CD8-positive, alpha-beta memory T cell (primary cell): ENCODE measurements around the gene SRPK3. TPM values are rescaled to one million over a fixed set of nuclear protein-coding genes. Genes with fewer than 3 reads are reported as not detected.

Source experiments
- CTCF ChIA-PET: fragments of 350-600 bp; sonication (Branson Sonifier 250); formaldehyde crosslinking; loops from one replicate; lab custom pipeline; 2021; ENCODE audit warnings: antibody characterized with exemption; lab: Charles Lee
- POLR2A ChIA-PET: fragments of 350-600 bp; sonication (Branson Sonifier 250); formaldehyde crosslinking; loops from one replicate; lab custom pipeline; 2021; ENCODE audit warnings: antibody characterized with exemption; lab: Charles Lee
- DNase-seq, 5 donors: peaks; one replicate each; pipeline versions ENCODE4 v3.0.0 to v3.0.0-alpha.2; 2020 to 2022; ENCODE audit warnings: mixed read lengths in 1 of 5
- H3K27ac ChIP-seq: one replicate; pipeline ENCODE4 v1.7.0; 2013; ENCODE audit warnings: low read depth, mild to moderate bottlenecking, low read length, moderate library complexity
- H3K27me3 ChIP-seq: 2 replicates; pipeline ENCODE4 v1.7.0; 2013; ENCODE audit warnings: low read length, mild to moderate bottlenecking; ENCODE audit not compliant: insufficient read depth, poor library complexity, severe bottlenecking
- H3K36me3 ChIP-seq: 2 replicates; pipeline ENCODE4 v1.7.0; 2013; ENCODE audit warnings: mild to moderate bottlenecking, low read length, moderate library complexity; ENCODE audit not compliant: insufficient read depth
- H3K4me1 ChIP-seq: 2 replicates; pipeline ENCODE4 v1.7.0; 2013; ENCODE audit warnings: mild to moderate bottlenecking, low read length, moderate library complexity; ENCODE audit not compliant: insufficient read depth
- H3K4me3 ChIP-seq: 2 replicates; pipeline ENCODE4 v1.7.0; 2013; ENCODE audit warnings: mild to moderate bottlenecking, low read length
- H3K9me3 ChIP-seq: 2 replicates; pipeline ENCODE4 v1.7.0; 2013; ENCODE audit warnings: mild to moderate bottlenecking, low read length
- H3K27ac Mint-ChIP-seq, 8 donors: one replicate each; pipeline ENCODE4 v1.8.0; 2020 to 2021; ENCODE audit warnings: mixed read lengths in 8 of 8, mild to moderate bottlenecking in 6 of 8, inconsistent platforms in 3 of 8, moderate library complexity in 3 of 8
- H3K27me3 Mint-ChIP-seq, 2 donors: one replicate each; pipeline ENCODE4 v1.8.0; 2020 to 2021; ENCODE audit warnings: mixed read lengths in 2 of 2, mild to moderate bottlenecking in 1 of 2, moderate library complexity in 1 of 2
- H3K36me3 Mint-ChIP-seq, 3 donors: one replicate each; pipeline ENCODE4 v1.8.0; 2020 to 2021; ENCODE audit warnings: mixed read lengths in 3 of 3, inconsistent platforms in 1 of 3, mild to moderate bottlenecking in 1 of 3
- H3K4me1 Mint-ChIP-seq, 3 donors: one replicate each; pipeline ENCODE4 v1.8.0; 2020 to 2021; ENCODE audit warnings: mixed read lengths in 3 of 3, inconsistent platforms in 1 of 3, mild to moderate bottlenecking in 1 of 3
- H3K4me3 Mint-ChIP-seq, 7 donors: one replicate each; pipeline ENCODE4 v1.8.0; 2020 to 2021; ENCODE audit warnings: mixed read lengths in 7 of 7, mild to moderate bottlenecking in 6 of 7, moderate library complexity in 4 of 7, inconsistent platforms in 2 of 7
- H3K9me3 Mint-ChIP-seq, 5 donors: one replicate each; pipeline ENCODE4 v1.8.0; 2020 to 2022; ENCODE audit warnings: mixed read lengths in 5 of 5, mild to moderate bottlenecking in 3 of 5, moderate library complexity in 2 of 5, inconsistent platforms in 1 of 5
- polyA plus RNA-seq: library from polyadenylated mRNA; unstranded; fragments of 300-500 nt; fragmentation: Illumina TruSeq; gene quantifications from one replicate; pipeline ENCODE4 v1.2.3, GENCODE V29; 2021
- total RNA-seq, 2 experiments: library from RNA; stranded (reverse); gene quantifications; one replicate each; pipeline ENCODE4 v1.2.3, GENCODE V29; 2021

Gene SRPK3
- total and polyA plus RNA-seq, 3 experiments from 2014 or later, result not detected

GRCh38 chrX:153789654-153790053, 8.8 kb downstream of the SRPK3 start:
- no peak for DNase-seq
- H3K9me3 ChIP-seq, result no peaks in the 10 kb centered on the region
- Mint-ChIP-seq H3K4me1 (peaks cover 12 to 14% (median 12%) of the 10 kb centered on the region in 3 donors), H3K9me3 (no peaks in the 10 kb centered on the region), H3K4me3 (no peak overlapping the region), H3K36me3 (peaks cover 0 to 47% (median 0%) of the 10 kb centered on the region in 3 donors), H3K27me3 (no peaks in the 10 kb centered on the region), H3K27ac (no peak overlapping the region)
- H3K27ac ChIP-seq, result no peak overlapping the region
- no peaks in the 10 kb centered on the region for H3K36me3 ChIP-seq
- H3K27me3 ChIP-seq, result no peaks in the 10 kb centered on the region
- CTCF ChIA-PET, result no interaction called here
- peaks cover 10% of the 10 kb centered on the region for H3K4me1 ChIP-seq
- POLR2A ChIA-PET, result no interaction called here
- H3K4me3 ChIP-seq, result no peak overlapping the region

GRCh38 chrX:153791104-153791852, 10.4 kb downstream of the SRPK3 start:
- no peaks in the 10 kb centered on the region for H3K27me3 ChIP-seq
- Mint-ChIP-seq H3K27ac (peak overlapping the region in 1 of 8 donors; percentile 47), H3K9me3 (no peaks in the 10 kb centered on the region), H3K36me3 (peaks cover 0 to 44% (median 0%) of the 10 kb centered on the region in 3 donors), H3K4me3 (no peak overlapping the region), H3K27me3 (peaks cover 0 to 4% of the 10 kb centered on the region in 2 donors), H3K4me1 (peaks cover 21 to 24% (median 22%) of the 10 kb centered on the region in 3 donors)
- POLR2A ChIA-PET, result no interaction called here
- no peak overlapping the region for H3K27ac ChIP-seq
- peaks cover 20% of the 10 kb centered on the region for H3K4me1 ChIP-seq
- no peaks in the 10 kb centered on the region for H3K36me3 ChIP-seq
- H3K4me3 ChIP-seq, result no peak overlapping the region
- no peak for DNase-seq
- CTCF ChIA-PET, result no interaction called here
- H3K9me3 ChIP-seq, result no peaks in the 10 kb centered on the region

- Mint-ChIP-seq H3K4me1 (peaks cover 26 to 32% (median 30%) of the 10 kb centered on the region in 3 donors), H3K27me3 (peaks cover 0 to 4% of the 10 kb centered on the region in 2 donors), H3K27ac (peak overlapping the region in 2 of 8 donors; percentile 50 to 88), H3K4me3 (peak overlapping the region in 5 of 7 donors; percentile 16 to 96 (median 89)), H3K9me3 (no peaks in the 10 kb centered on the region), H3K36me3 (peaks cover 0 to 46% (median 0%) of the 10 kb centered on the region in 3 donors)
- no peaks in the 10 kb centered on the region for H3K9me3 ChIP-seq
- peaks cover 20% of the 10 kb centered on the region for H3K4me1 ChIP-seq
- no peak overlapping the region for H3K27ac ChIP-seq
- POLR2A ChIA-PET, result no interaction called here
- no peaks in the 10 kb centered on the region for H3K27me3 ChIP-seq
- CTCF ChIA-PET, result no interaction called here
- no peaks in the 10 kb centered on the region for H3K36me3 ChIP-seq
- H3K4me3 ChIP-seq, result no peak overlapping the region
- no peak for DNase-seq
Observed at GRCh38 chrX:153792368-153792767, 11.5 kb downstream of the SRPK3 start.

- H3K36me3 Mint-ChIP-seq, result peaks cover 0 to 45% (median 0%) of the 10 kb centered on the region in 3 donors
- peak overlapping the region; percentile 88 to 96 (median 92) for H3K4me3 Mint-ChIP-seq
- Histone ChIP-seq H3K27me3 (no peaks in the 10 kb centered on the region), H3K4me3 (peak overlapping the region; percentile 66), H3K4me1 (peaks cover 20% of the 10 kb centered on the region), H3K36me3 (no peaks in the 10 kb centered on the region), H3K27ac (peak overlapping the region; percentile 90), H3K9me3 (no peaks in the 10 kb centered on the region)
- peaks cover 0 to 4% of the 10 kb centered on the region in 2 donors for H3K27me3 Mint-ChIP-seq
- no peak for DNase-seq
- peak overlapping the region; percentile 71 to 98 (median 89) for H3K27ac Mint-ChIP-seq
- POLR2A ChIA-PET, result no interaction called here
- no peaks in the 10 kb centered on the region for H3K9me3 Mint-ChIP-seq
- H3K4me1 Mint-ChIP-seq, result peaks cover 26 to 34% (median 30%) of the 10 kb centered on the region in 3 donors
- CTCF ChIA-PET, result interaction anchor here (1.8 kb wide), 1 partner anchor 155 kb away, joined by 7 read pairs; no protein-coding TSS in a partner anchor
Observed at GRCh38 chrX:153793291-153793690, 12.4 kb downstream of the SRPK3 start.

- DNase-seq, result peak; percentile 86 to 97 (median 94)
- Mint-ChIP-seq H3K27me3 (peaks cover 0 to 7% of the 10 kb centered on the region in 2 donors), H3K27ac (peak within 1 kb of the TSS; percentile 88 to 98 (median 92)), H3K4me3 (peak within 1 kb of the TSS; percentile 88 to 96 (median 92)), H3K36me3 (peaks cover 0 to 50% (median 0%) of the 10 kb centered on the region in 3 donors), H3K9me3 (no peaks in the 10 kb centered on the region), H3K4me1 (peaks cover 26 to 35% (median 30%) of the 10 kb centered on the region in 3 donors)
- POLR2A ChIA-PET, result interaction anchor here (0.9 to 1.4 kb wide), 6 partner anchors 113 to 174 kb away, joined by 3 to 6 read pairs (median 6); no protein-coding TSS in a partner anchor
- Histone ChIP-seq H3K4me3 (peak within 1 kb of the TSS; percentile 66), H3K4me1 (peaks cover 20% of the 10 kb centered on the region), H3K27ac (peak within 1 kb of the TSS; percentile 90), H3K36me3 (no peaks in the 10 kb centered on the region), H3K27me3 (no peaks in the 10 kb centered on the region), H3K9me3 (no peaks in the 10 kb centered on the region)
- CTCF ChIA-PET, result interaction anchor here (0.9 to 1.8 kb wide), 2 partner anchors 131 to 154 kb away, joined by 3 to 7 read pairs; partner anchors contain the start of gene ARHGAP4
Observed at GRCh38 chrX:153794018-153794896, 13.4 kb downstream of the SRPK3 start, which contains the start of the genes IDH3G and SSR4. TSS of gene IDH3G (minus strand) at chrX:153794375. CDS start at chrX:153794326, 49 bp downstream. TSS of gene SSR4 (plus strand) at chrX:153794668. CDS start at chrX:153794688, 20 bp downstream.

GRCh38 chrX:153794897-153795816, 14.3 kb downstream of the SRPK3 start:
- H3K4me1 Mint-ChIP-seq, result peaks cover 26 to 35% (median 30%) of the 10 kb centered on the region in 3 donors
- H3K36me3 Mint-ChIP-seq, result peaks cover 0 to 45% (median 0%) of the 10 kb centered on the region in 3 donors
- peaks cover 0 to 7% of the 10 kb centered on the region in 2 donors for H3K27me3 Mint-ChIP-seq
- no peaks in the 10 kb centered on the region for H3K9me3 ChIP-seq
- peak in 1 of 5 donors; percentile 57 for DNase-seq
- H3K27me3 ChIP-seq, result no peaks in the 10 kb centered on the region
- no peaks in the 10 kb centered on the region for H3K36me3 ChIP-seq
- peak overlapping the region; percentile 61 to 98 (median 90) for H3K27ac Mint-ChIP-seq
- peak overlapping the region; percentile 90 for H3K27ac ChIP-seq
- peaks cover 20% of the 10 kb centered on the region for H3K4me1 ChIP-seq
- ChIA-PET CTCF (interaction anchor here (0.9 to 1.8 kb wide), 2 partner anchors 130 to 153 kb away, joined by 3 to 7 read pairs; partner anchors contain the start of gene ARHGAP4), POLR2A (interaction anchor here (0.9 to 1.4 kb wide), 6 partner anchors 112 to 173 kb away, joined by 3 to 6 read pairs (median 6); no protein-coding TSS in a partner anchor)
- no peaks in the 10 kb centered on the region for H3K9me3 Mint-ChIP-seq
- peak overlapping the region; percentile 88 to 96 (median 92) for H3K4me3 Mint-ChIP-seq
- H3K4me3 ChIP-seq, result peak overlapping the region; percentile 59
